HepG2 (cell line): ENCODE results near the gene ST8SIA1. TPM values are rescaled to one million over a fixed set of nuclear protein-coding genes. Genes with fewer than 3 reads are reported as not detected.

Source experiments
- ATAC-seq: fragments of 200-7000 bp; cut with Tn5 transposase; 3 replicates; pipeline ENCODE4 v1.9.1; 2020; ENCODE audit warnings: mild to moderate bottlenecking, moderate library complexity
- BruUV-seq: library from RNA; stranded (reverse); fragments of 400-500 nt; replicated peaks from 2 replicates; lab custom pipeline; 2021; lab: Mats Ljungman, UMichigan
- CTCF ChIA-PET: fragments of 300-600 bp; formaldehyde crosslinking; extraction: SDS; loops from one replicate; lab custom pipeline; 2021; ENCODE audit warnings: low total read pairs, inconsistent platforms, low intra/inter-chr PET ratio; lab: Yijun Ruan, JAX
- POLR2A ChIA-PET: fragments of 350-600 bp; sonication (Branson Sonifier 250); formaldehyde crosslinking; loops from one replicate; lab custom pipeline; 2020; ENCODE audit warnings: antibody characterized with exemption, inconsistent platforms; lab: Yijun Ruan, JAX
- DNase-seq: peaks from one replicate; pipeline ENCODE4 v3.0.0-alpha.2; 2015; ENCODE audit warnings: low spot score
- FAIRE-seq: peaks from 3 replicates; lab custom pipeline; 2011; peaks lifted over from hg19 to GRCh38; lab: Jason Lieb, UNC
- H2AFZ ChIP-seq: one replicate; pipeline ENCODE4 v1.6.1; 2011; ENCODE audit warnings: low read length, inconsistent platforms
- H3K27ac ChIP-seq: fragments of 300-600 bp; 3 replicates; pipeline ENCODE4 v1.8.0; 2011; ENCODE audit warnings: mixed run types, mild to moderate bottlenecking, mixed read lengths, low read length, inconsistent platforms; ENCODE audit not compliant: insufficient read depth; ENCODE audit errors: extremely low read length
- H3K27me3 ChIP-seq, 2 experiments: fragments of 200-600 bp in 1 of 2; 2 replicates in 1 of 2; 3 replicates in 1 of 2; pipeline versions ENCODE4 v1.6.0 to v1.8.0; 2011; ENCODE audit warnings: low read length in 2 of 2, mild to moderate bottlenecking in 2 of 2, moderate library complexity in 2 of 2, inconsistent platforms in 1 of 2; ENCODE audit not compliant: insufficient read depth in 2 of 2, control insufficient read depth in 1 of 2
- H3K36me3 ChIP-seq, 2 experiments: fragments of 200-600 bp in 1 of 2; replicated peaks in 1 of 2; 2 replicates in 1 of 2; 3 replicates in 1 of 2; pipeline versions ENCODE4 v1.5.1 to v1.8.0; 2011; ENCODE audit warnings: low read length in 2 of 2, inconsistent platforms in 1 of 2; ENCODE audit not compliant: insufficient read depth in 2 of 2, control insufficient read depth in 1 of 2
- H3K4me1 ChIP-seq: 2 replicates; pipeline ENCODE4 v1.5.1; 2012; ENCODE audit warnings: low read length, inconsistent platforms; ENCODE audit not compliant: insufficient read depth
- H3K4me2 ChIP-seq: 2 replicates; pipeline ENCODE4 v1.6.0; 2011; ENCODE audit warnings: low read depth, low read length, inconsistent platforms
- H3K4me3 ChIP-seq, 3 experiments: fragments of 200-600 bp in 1 of 3; sonication (generic), shearing (Covaris generic) in 1 of 3; replicated peaks in 1 of 3; 2 replicates each; pipeline ENCODE4 v1.5.1; 2011 to 2016; ENCODE audit warnings: low read length in 3 of 3, inconsistent platforms in 2 of 3, low read depth in 2 of 3, mild to moderate bottlenecking in 2 of 3, control low read depth in 1 of 3, mixed read lengths in 1 of 3; ENCODE audit not compliant: insufficient read depth in 1 of 3
- H3K79me2 ChIP-seq: one replicate; pipeline ENCODE4 v1.6.1; 2011; ENCODE audit warnings: low read length, inconsistent platforms; ENCODE audit not compliant: insufficient read depth
- H3K9ac ChIP-seq: 2 replicates; pipeline ENCODE4 v1.6.0; 2011; ENCODE audit warnings: mild to moderate bottlenecking, low read depth, low read length, inconsistent platforms; ENCODE audit not compliant: insufficient read depth
- H3K9me3 ChIP-seq: 2 replicates; pipeline ENCODE4 v1.5.1; 2012; ENCODE audit warnings: mild to moderate bottlenecking, low read length
- H4K20me1 ChIP-seq: 2 replicates; pipeline ENCODE4 v1.6.0; 2011; ENCODE audit warnings: inconsistent platforms, mild to moderate bottlenecking, low read length, moderate library complexity; ENCODE audit not compliant: insufficient read depth
- GMEB1 ChIP-seq: sonication (generic); formaldehyde crosslinking; IDR thresholded peaks from 2 replicates; pipeline ENCODE4 v1.5.1; 2020; ENCODE audit warnings: missing genetic modification reagents, mild to moderate bottlenecking, borderline replicate concordance
- GRHL1 ChIP-seq: sonication (generic); formaldehyde crosslinking; conservative IDR thresholded peaks from 2 replicates; pipeline ENCODE4 v1.8.0; 2022; ENCODE audit warnings: missing genetic modification reagents
- MAF1 ChIP-seq: sonication (generic); formaldehyde crosslinking; IDR thresholded peaks from 2 replicates; pipeline ENCODE4 v1.5.0; 2020; ENCODE audit warnings: missing genetic modification reagents, borderline replicate concordance
- NCOA1 ChIP-seq: sonication (generic); formaldehyde crosslinking; IDR thresholded peaks from 2 replicates; pipeline ENCODE4 v1.9.0; 2021; ENCODE audit warnings: missing genetic modification reagents
- POLR2A ChIP-seq, 2 experiments: IDR thresholded peaks; 2 replicates each; pipeline ENCODE4 v1.6.1; 2011; ENCODE audit warnings: low read depth in 2 of 2, low read length in 2 of 2, mild to moderate bottlenecking in 1 of 2, moderate library complexity in 1 of 2; ENCODE audit not compliant: insufficient read depth in 1 of 2
- TEF ChIP-seq: sonication (generic); formaldehyde crosslinking; IDR thresholded peaks from 2 replicates; pipeline ENCODE4 v1.5.0; 2020; ENCODE audit warnings: missing genetic modification reagents
- ZNF740 ChIP-seq: sonication (generic); formaldehyde crosslinking; IDR thresholded peaks from 2 replicates; pipeline ENCODE4 v1.4.0; 2020; ENCODE audit warnings: missing genetic modification reagents
- ZZZ3 ChIP-seq: sonication (generic); formaldehyde crosslinking; IDR thresholded peaks from 2 replicates; pipeline ENCODE4 v1.4.0; 2020; ENCODE audit warnings: missing genetic modification reagents, mild to moderate bottlenecking, borderline replicate concordance
- WGBS: methylation state at CpG from one replicate; pipeline ENCODE4 v1.1.6; 2017; ENCODE audit warnings: low lambda C conversion rate; 5-methylcytosine and 5-hydroxymethylcytosine counted together
- in situ Hi-C: cut with HindIII; loops from 2 replicates; pipeline ENCODE4 v1.10.0; 2017; ENCODE audit warnings: low pct_unique_long_range_greater_than_20kb; ENCODE audit not compliant: extremely low pct_ligation_motif_present
- intact Hi-C: fragments of 100-400 bp; cut with micrococcal nuclease; formaldehyde crosslinking; loops from one replicate; pipeline ENCODE4 v1.10.0; 2022; ENCODE audit not compliant: unreplicated experiment
- polyA plus RNA-seq, 8 experiments: library from polyadenylated mRNA; depleted of rRNA in 3 of 8; stranded (reverse) in 7 of 8; unstranded in 1 of 8; fragments of >200 nt; fragmentation: Illumina TruSeq in 4 of 8; extraction: Trizol in 4 of 8; gene quantifications; 2 replicates each; pipeline versions ENCODE4 v1.2.1 to v1.2.3, GENCODE V29; 2011 to 2016; ENCODE audit warnings: low read depth in 4 of 8, missing spikeins in 1 of 8, mixed read lengths in 1 of 8; ENCODE audit not compliant: insufficient read depth in 1 of 8
- total RNA-seq, 5 experiments: library from RNA; depleted of rRNA; stranded (reverse); fragments of >200 nt; fragmentation: Illumina TruSeq; extraction: Trizol; gene quantifications; 2 replicates each; pipeline ENCODE4 v1.2.3, GENCODE V29; 2016; ENCODE audit warnings: low read depth in 1 of 5

ST8SIA1 gene
- total and polyA plus RNA-seq, 2 of the 13 experiments (the other 11 are each of a cell fraction or from before 2014, with no cell fraction given), result not detected

- BruUV-seq, result no TSS peak
- H3K27ac ChIP-seq, result no peak overlapping the region
- POLR2A ChIA-PET, result no interaction called here
These were observed 77.9 kb downstream of the ST8SIA1 start for GRCh38 chr12:22256605-22257004.

More at GRCh38 chr12:22256605-22257004, 77.9 kb downstream of the ST8SIA1 start:
- in situ Hi-C loops (no loop called here), intact Hi-C loops (no loop called here)
- DNase-seq (no peak), FAIRE-seq (no peak), ATAC-seq (no peak)
- Histone ChIP-seq H3K36me3 (no peaks in the 10 kb centered on the region), H3K4me2 (no peak overlapping the region), H2AFZ (no peak overlapping the region), H3K27me3 (0 out of 5 replicates have a peak, but pooled peaks cover 0 to 3% of the 10 kb centered on the region in 2 experiments), H3K4me3 (no peak overlapping the region), H3K9ac (no peak overlapping the region), H4K20me1 (no peaks in the 10 kb centered on the region), H3K79me2 (no peaks in the 10 kb centered on the region), H3K4me1 (no peaks in the 10 kb centered on the region), H3K9me3 (no peaks in the 10 kb centered on the region)
- CTCF ChIA-PET, result no interaction called here
- TF ChIP-seq GRHL1 (CRISPR knock-in tag) (no peak), POLR2A (IDR thresholded peaks at IDR 0.05; ENCODE audit: insufficient read depth in 1 of 2, low read depth in 2 of 2, low read length in 2 of 2) (no peak), TEF (CRISPR knock-in tag) (no peak), ZZZ3 (CRISPR knock-in tag) (no peak), GMEB1 (CRISPR knock-in tag) (no peak), MAF1 (CRISPR knock-in tag) (no peak), ZNF740 (CRISPR knock-in tag) (no peak), NCOA1 (CRISPR knock-in tag) (no peak)
- WGBS, result 34% methylated on average over 1 of the region's 1 CpG
